Measurements from ENCODE around the gene TMED9. TPM values are rescaled to one million over a fixed set of nuclear protein-coding genes. Genes with fewer than 3 reads are reported as not detected.

TMED9 gene
- total RNA-seq, 1 experiment from 2014 or later = 156 TPM

DNA sequence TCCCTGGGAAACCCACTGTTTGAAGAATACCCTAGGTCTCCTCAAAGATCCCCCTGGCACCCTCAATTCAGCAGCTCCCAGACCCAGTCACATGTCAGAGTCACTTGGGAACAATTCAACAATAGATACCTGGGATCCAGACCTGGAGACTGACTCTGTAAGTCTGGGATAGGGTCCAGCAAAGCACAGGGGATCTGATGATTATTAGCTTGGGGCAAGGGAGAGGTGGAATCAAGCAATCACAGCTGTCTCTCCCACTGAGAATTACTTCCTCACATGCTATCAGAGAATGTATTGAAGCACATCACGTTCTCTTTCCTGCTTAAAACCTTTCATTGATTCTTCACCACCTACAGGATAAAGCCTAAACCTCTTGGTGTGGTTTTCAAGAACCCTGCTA is 43.5 kb upstream of the TMED9 start:
- peaks cover 10 to 28% (median 26%) of the 10 kb centered on the region in 3 experiments for H3K36me3 Mint-ChIP-seq (ENCODE audit: insufficient read depth in 1 of 3, low read depth in 3 of 3)
- H2BK120ac ChIP-seq (ENCODE audit: low read depth, low read length, poor library complexity, severe bottlenecking) = no peak overlapping the region
- H3K23me2 ChIP-seq (ENCODE audit: insufficient read length, low read depth, low read length, poor library complexity, severe bottlenecking) = peaks cover 7% of the 10 kb centered on the region
- H3K27ac ChIP-seq (ENCODE audit: insufficient read length, low read depth, low read length) = no peak overlapping the region
- H3K9ac ChIP-seq (ENCODE audit: extremely low read depth, insufficient read length, low read length) = no peak overlapping the region
- H4K91ac ChIP-seq (ENCODE audit: insufficient read length, low read depth, low read length) = no peak overlapping the region
- no peak overlapping the region for H3K4ac ChIP-seq (ENCODE audit: low read depth, low read length)
- H4K20me1 ChIP-seq (ENCODE audit: control insufficient read depth, insufficient read depth, insufficient read length) = no peaks in the 10 kb centered on the region
- no peaks in the 10 kb centered on the region for H3K27me3 ChIP-seq (ENCODE audit: insufficient read depth, low read length)
- H3K79me1 ChIP-seq (ENCODE audit: insufficient read depth, low read depth, low read length, poor library complexity, severe bottlenecking) = peaks cover 11% of the 10 kb centered on the region
- no peak overlapping the region for H2BK5ac ChIP-seq (ENCODE audit: insufficient read length, low read length)
- no peak overlapping the region for H3K14ac ChIP-seq (ENCODE audit: insufficient read depth, low read length)
- H2BK12ac ChIP-seq (ENCODE audit: insufficient read length, low read depth, low read length) = no peak overlapping the region
- H3K56ac ChIP-seq (ENCODE audit: insufficient read length, low read depth, low read length) = no peak overlapping the region
- H3K4me1 Mint-ChIP-seq = peaks cover 16 to 18% of the 10 kb centered on the region in 2 experiments
- H2BK20ac ChIP-seq (ENCODE audit: low read depth, low read length, poor library complexity, severe bottlenecking) = no peak overlapping the region
- no peaks in the 10 kb centered on the region for H3K9me3 Mint-ChIP-seq
- H3K79me2 ChIP-seq (ENCODE audit: insufficient read depth, low read length) = peaks cover 11% of the 10 kb centered on the region; the same call in 1 of the 2 replicates
- H2AK5ac ChIP-seq (ENCODE audit: insufficient read length, low read length) = no peak overlapping the region
- no peak overlapping the region for H4K8ac ChIP-seq (replicated peaks; ENCODE audit: insufficient read length, low read depth, low read length)
- H3K27ac Mint-ChIP-seq = peak overlapping the region; percentile 34 to 63 (median 35); a peak in 2 of 7 replicates
- no CpG with 5 or more reads among the region's 1 CpG for WGBS (ENCODE audit: extremely low coverage, insufficient read length, low lambda C conversion rate)
- H3K27me3 Mint-ChIP-seq (ENCODE audit: low read depth) = no peaks in the 10 kb centered on the region
- no peaks in the 10 kb centered on the region for H3K9me3 ChIP-seq (ENCODE audit: control insufficient read depth, low read depth, low read length)
- H3K18ac ChIP-seq (ENCODE audit: insufficient read length, low read depth, low read length) = no peak overlapping the region
- no peak overlapping the region for H2BK15ac ChIP-seq (ENCODE audit: low read depth, low read length)
- no peak overlapping the region for H3T11ph ChIP-seq (ENCODE audit: low read length)
- no peak overlapping the region for H3K23ac ChIP-seq (ENCODE audit: insufficient read length, low read depth, low read length)
- no peak overlapping the region for H2AFZ ChIP-seq (ENCODE audit: low read length)
- H4K5ac ChIP-seq (ENCODE audit: insufficient read length, low read depth, low read length) = no peak overlapping the region
- no peak overlapping the region for H3K4me3 Mint-ChIP-seq
- peaks cover 2% of the 10 kb centered on the region; the same call in 1 of the 2 replicates for H3K4me1 ChIP-seq (ENCODE audit: insufficient read depth, low read length)
- no peak for DNase-seq
- TF ChIP-seq, protein P1, sequence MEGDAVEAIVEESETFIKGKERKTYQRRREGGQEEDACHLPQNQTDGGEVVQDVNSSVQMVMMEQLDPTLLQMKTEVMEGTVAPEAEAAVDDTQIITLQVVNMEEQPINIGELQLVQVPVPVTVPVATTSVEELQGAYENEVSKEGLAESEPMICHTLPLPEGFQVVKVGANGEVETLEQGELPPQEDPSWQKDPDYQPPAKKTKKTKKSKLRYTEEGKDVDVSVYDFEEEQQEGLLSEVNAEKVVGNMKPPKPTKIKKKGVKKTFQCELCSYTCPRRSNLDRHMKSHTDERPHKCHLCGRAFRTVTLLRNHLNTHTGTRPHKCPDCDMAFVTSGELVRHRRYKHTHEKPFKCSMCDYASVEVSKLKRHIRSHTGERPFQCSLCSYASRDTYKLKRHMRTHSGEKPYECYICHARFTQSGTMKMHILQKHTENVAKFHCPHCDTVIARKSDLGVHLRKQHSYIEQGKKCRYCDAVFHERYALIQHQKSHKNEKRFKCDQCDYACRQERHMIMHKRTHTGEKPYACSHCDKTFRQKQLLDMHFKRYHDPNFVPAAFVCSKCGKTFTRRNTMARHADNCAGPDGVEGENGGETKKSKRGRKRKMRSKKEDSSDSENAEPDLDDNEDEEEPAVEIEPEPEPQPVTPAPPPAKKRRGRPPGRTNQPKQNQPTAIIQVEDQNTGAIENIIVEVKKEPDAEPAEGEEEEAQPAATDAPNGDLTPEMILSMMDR (conservative IDR thresholded peaks at IDR 0.05) = no peak
- no peak overlapping the region for H3K4me2 ChIP-seq (ENCODE audit: insufficient read depth, insufficient read length, low read length)
